Activated naive CD4-positive, alpha-beta T cell treated with anti-CD3 and anti-CD28 coated beads for 36 hours (primary cell): ENCODE results near the gene CCNI2. TPM values are rescaled to one million over a fixed set of nuclear protein-coding genes. Genes with fewer than 3 reads are reported as not detected.
A peak's percentile ranks its signal among the peaks of the same experiment; 100 is the strongest.
"Not testable (repeated sequence)": the region's sequence is repeated elsewhere in the genome, so short reads cannot be mapped to it uniquely, and the experiment has no call there.

Source experiments
- CTCF ChIA-PET: fragments of 350-600 bp; sonication (Branson Sonifier 250); formaldehyde crosslinking; loops from one replicate; lab custom pipeline; 2021; ENCODE audit warnings: antibody characterized with exemption; lab: Charles Lee
- DNase-seq: peaks from one replicate; pipeline ENCODE4 v3.0.0-alpha.2; 2020
- H3K27ac Mint-ChIP-seq: one replicate; pipeline ENCODE4 v1.8.0; 2021; ENCODE audit warnings: mild to moderate bottlenecking, mixed read lengths
- H3K27me3 Mint-ChIP-seq: one replicate; pipeline ENCODE4 v1.8.0; 2021; ENCODE audit warnings: low read depth, mixed read lengths
- H3K36me3 Mint-ChIP-seq: one replicate; pipeline ENCODE4 v1.8.0; 2021; ENCODE audit warnings: low read depth, mixed read lengths
- H3K4me1 Mint-ChIP-seq: one replicate; pipeline ENCODE4 v1.8.0; 2021; ENCODE audit warnings: low read depth, mixed read lengths
- H3K4me3 Mint-ChIP-seq: one replicate; pipeline ENCODE4 v1.8.0; 2021; ENCODE audit warnings: mild to moderate bottlenecking, moderate library complexity, mixed read lengths
- H3K9me3 Mint-ChIP-seq: one replicate; pipeline ENCODE4 v1.8.0; 2021; ENCODE audit warnings: mixed read lengths
- intact Hi-C: fragments of 100-400 bp; cut with micrococcal nuclease; formaldehyde crosslinking; loops from one replicate; pipeline ENCODE4 v1.15.1; 2023
- total RNA-seq, 2 experiments: library from RNA; stranded (reverse); gene quantifications; one replicate each; pipeline ENCODE4 v1.2.3, GENCODE V29; 2021

The CCNI2 gene
- total RNA-seq, 2 experiments from 2014 or later, result 1.4 to 2.5 TPM

DNA sequence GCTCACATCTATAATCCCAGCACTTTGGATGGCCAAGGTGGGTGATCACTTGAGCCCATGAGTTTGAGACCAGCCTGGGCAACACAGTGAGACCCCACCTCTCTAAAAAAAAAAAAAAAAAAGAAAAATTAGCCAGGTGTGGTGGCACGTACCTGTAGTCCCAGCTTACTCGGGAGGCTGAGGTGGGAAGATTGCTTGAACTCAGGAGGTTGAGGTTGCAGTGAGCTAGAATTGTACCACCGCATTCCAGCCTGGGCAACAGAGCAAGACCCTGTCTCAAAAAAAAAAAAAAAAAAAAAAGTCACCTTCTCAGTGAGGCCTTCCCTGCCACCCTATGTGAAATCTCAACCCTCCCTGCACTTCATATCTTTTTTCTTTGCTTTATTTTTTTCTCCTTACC, 43.8 kb downstream of the CCNI2 start:
- DNase-seq, result no peak
- Mint-ChIP-seq H3K27me3 (peaks cover 7% of the 10 kb centered on the region), H3K4me1 (no peaks in the 10 kb centered on the region), H3K27ac (no peak overlapping the region), H3K36me3 (no peaks in the 10 kb centered on the region), H3K9me3 (no peaks in the 10 kb centered on the region), H3K4me3 (no peak overlapping the region)
- intact Hi-C loops, result no loop called here
- CTCF ChIA-PET, result interaction anchor here (0.7 kb wide), 1 partner anchor 27 kb away, joined by 4 read pairs; no protein-coding TSS in a partner anchor

DNA sequence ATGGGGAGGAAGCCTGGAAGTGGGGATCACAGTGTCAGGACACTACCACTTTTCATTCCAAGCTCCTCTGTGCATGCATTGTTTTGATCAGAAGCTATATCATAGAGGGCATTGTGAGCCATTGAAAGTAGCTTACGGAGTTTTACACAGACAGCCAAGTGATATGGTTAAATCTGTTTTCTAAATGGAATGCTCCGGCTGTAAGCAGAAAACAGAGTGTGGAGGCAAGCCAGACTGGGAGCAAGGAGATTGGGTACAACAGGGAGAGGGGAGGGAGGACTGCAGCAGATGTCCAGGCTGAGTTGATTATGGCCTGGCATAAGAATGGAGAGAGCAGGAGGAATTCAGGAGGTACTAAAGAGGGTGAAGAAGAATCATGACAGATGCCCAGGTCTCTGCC, 50.4 kb downstream of the CCNI2 start:
- no peaks in the 10 kb centered on the region for H3K36me3 Mint-ChIP-seq
- no peaks in the 10 kb centered on the region for H3K4me1 Mint-ChIP-seq
- no peak for DNase-seq
- no peak overlapping the region for H3K4me3 Mint-ChIP-seq
- CTCF ChIA-PET, result interaction anchor here (1.2 to 1.6 kb wide), 3 partner anchors 10 to 66 kb away, joined by 3 to 8 read pairs (median 3); no protein-coding TSS in a partner anchor
- intact Hi-C loops, result no loop called here
- H3K27ac Mint-ChIP-seq, result no peak overlapping the region
- peaks cover 12% of the 10 kb centered on the region for H3K27me3 Mint-ChIP-seq
- H3K9me3 Mint-ChIP-seq, result no peaks in the 10 kb centered on the region

DNA sequence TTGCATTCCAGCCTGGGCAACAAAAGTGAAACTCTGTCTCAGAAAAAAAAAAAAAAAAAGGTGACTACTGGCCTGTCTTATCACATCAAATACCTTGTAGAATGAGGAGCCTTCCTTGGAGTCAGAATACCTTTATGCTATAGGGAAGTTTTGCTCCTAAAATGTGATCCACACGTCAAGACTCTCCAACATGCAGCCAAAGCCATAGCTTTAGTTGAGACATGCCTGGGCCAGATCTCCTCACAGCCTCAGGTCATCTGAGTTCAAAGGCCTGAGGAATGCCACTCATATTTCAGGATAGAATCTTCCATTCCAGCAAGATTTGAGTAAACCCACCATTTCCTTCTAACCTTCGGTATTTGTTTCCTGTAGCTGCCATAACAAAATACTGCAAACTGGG, 52.2 kb downstream of the CCNI2 start:
- Mint-ChIP-seq H3K4me3 (no peak overlapping the region), H3K27me3 (peaks cover 28% of the 10 kb centered on the region), H3K27ac (no peak overlapping the region), H3K9me3 (no peaks in the 10 kb centered on the region), H3K36me3 (no peaks in the 10 kb centered on the region), H3K4me1 (no peaks in the 10 kb centered on the region)
- intact Hi-C loops, result no loop called here
- no peak for DNase-seq
- CTCF ChIA-PET, result interaction anchor here (1.1 kb wide), 1 partner anchor 114 kb away, joined by 4 read pairs; no protein-coding TSS in a partner anchor

DNA sequence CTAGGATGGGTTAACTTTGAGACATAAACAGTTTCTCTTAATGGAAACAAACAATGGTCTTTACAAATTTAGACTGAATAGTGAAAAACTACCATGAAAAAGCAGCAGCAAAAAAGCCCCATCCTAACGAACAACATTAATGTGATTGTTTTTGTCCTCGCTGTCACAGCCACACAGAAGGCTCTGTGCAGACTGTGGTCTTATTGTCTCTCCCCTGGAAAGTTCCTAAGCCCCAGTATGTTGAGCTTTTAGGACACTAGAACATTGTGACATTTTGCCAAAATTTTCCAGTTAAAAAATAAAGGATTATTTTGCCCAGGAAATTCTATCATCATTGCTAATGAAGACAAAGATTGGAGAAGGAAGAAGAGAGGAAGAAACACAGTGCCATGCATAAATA, 53.3 kb downstream of the CCNI2 start:
- no peak overlapping the region for H3K4me3 Mint-ChIP-seq
- intact Hi-C loops, result loop anchor here (5.0 kb wide), 2 partner anchors 208 to 293 kb away; no protein-coding TSS in a partner anchor
- no peaks in the 10 kb centered on the region for H3K36me3 Mint-ChIP-seq
- no peak for DNase-seq
- no peaks in the 10 kb centered on the region for H3K4me1 Mint-ChIP-seq
- H3K27me3 Mint-ChIP-seq, result peaks cover 34% of the 10 kb centered on the region
- no peaks in the 10 kb centered on the region for H3K9me3 Mint-ChIP-seq
- H3K27ac Mint-ChIP-seq, result no peak overlapping the region
- CTCF ChIA-PET, result interaction anchor here (1.0 to 2.4 kb wide), 3 partner anchors 9 to 296 kb away, joined by 3 to 12 read pairs (median 3); no protein-coding TSS in a partner anchor

DNA sequence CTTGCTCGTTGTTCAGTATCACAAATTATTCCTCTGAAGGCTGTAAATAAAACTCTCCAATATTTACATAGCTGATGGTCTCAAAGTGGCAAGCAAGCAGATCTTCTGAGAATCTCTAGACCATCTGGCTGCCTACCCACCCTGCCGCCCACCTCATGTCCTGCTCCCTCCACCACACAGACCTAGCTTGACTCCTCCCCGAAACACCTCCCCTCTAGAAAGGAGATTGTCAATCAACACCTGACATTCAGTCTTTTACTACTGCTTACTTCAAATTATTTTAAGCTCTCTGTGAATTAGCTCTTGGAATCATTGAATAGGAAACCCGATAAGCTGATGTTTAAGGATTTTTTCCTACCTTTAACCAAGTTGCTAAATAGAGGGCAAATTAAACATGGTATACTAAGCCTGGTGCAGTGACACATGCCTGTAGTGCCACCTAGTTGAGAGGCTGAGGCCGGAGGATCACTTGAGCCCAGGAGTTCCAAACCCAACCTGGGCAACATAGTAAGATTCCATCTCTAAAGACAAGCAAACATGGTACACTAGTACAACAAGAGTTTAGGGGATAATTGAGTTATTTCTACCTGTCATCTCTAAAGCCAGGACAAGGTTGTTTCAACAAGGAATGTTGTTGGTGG, 54.9 kb downstream of the CCNI2 start:
- Mint-ChIP-seq H3K27ac (no peak overlapping the region), H3K36me3 (no peaks in the 10 kb centered on the region), H3K4me1 (no peaks in the 10 kb centered on the region), H3K4me3 (no peak overlapping the region), H3K9me3 (no peaks in the 10 kb centered on the region), H3K27me3 (peaks cover 37% of the 10 kb centered on the region)
- CTCF ChIA-PET, result interaction anchor here (0.6 to 2.4 kb wide), 7 partner anchors 9 to 415 kb away, joined by 3 to 12 read pairs (median 4); no protein-coding TSS in a partner anchor
- DNase-seq, result peak; percentile 44
- intact Hi-C loops, result loop anchor here (1.0 to 5.0 kb wide), 3 partner anchors 210 to 295 kb away; no protein-coding TSS in a partner anchor

DNA sequence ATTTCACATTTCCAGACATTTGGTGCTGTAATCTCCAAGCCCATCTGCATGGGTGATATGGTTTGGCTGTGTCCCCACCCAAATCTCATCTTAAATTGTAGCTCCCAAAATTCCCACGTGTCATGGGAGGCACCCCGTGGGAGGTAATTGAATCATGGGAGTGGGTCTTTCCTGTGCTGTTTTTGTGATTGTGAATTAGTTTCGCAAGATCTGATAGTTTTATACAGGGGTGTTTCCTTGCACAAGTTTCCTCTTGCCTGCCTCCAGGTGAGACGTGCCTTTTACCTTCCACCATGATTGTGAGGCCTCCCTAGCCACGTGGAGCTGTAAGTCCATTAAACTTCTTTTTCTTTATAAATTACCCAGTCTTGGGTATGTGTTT, 55.5 kb downstream of the CCNI2 start:
- intact Hi-C loops, result loop anchor here (1.0 to 5.0 kb wide), 3 partner anchors 210 to 295 kb away; no protein-coding TSS in a partner anchor
- not testable (repeated sequence) for DNase-seq, H3K4me1 Mint-ChIP-seq, H3K36me3 Mint-ChIP-seq, H3K9me3 Mint-ChIP-seq, H3K4me3 Mint-ChIP-seq, H3K27ac Mint-ChIP-seq
- peaks cover 42% of the 10 kb centered on the region for H3K27me3 Mint-ChIP-seq
- CTCF ChIA-PET, result interaction anchor here (0.6 to 2.4 kb wide), 6 partner anchors 9 to 415 kb away, joined by 3 to 12 read pairs (median 4); no protein-coding TSS in a partner anchor

Other genes starting within 250 kb of the CCNI2 start
- not detected for gene IL5, start 203.9 kb upstream of the CCNI2 start, total RNA-seq
- 10 to 100 TPM; 39.1 to 42.4 TPM for gene RAD50, start 190.4 kb upstream of the CCNI2 start, total RNA-seq
- gene IL13, start 89.3 kb upstream of the CCNI2 start, total RNA-seq, result under 1 TPM; 0.24 to 0.49 TPM
- not detected for gene IL4, start 73.4 kb upstream of the CCNI2 start, total RNA-seq
- gene KIF3A, start 9.9 kb upstream of the CCNI2 start, total RNA-seq, result 1 to 10 TPM; 5.0 to 6.1 TPM
- 10 to 100 TPM; 24.9 to 29.2 TPM for gene SEPTIN8, start 29.8 kb downstream of the CCNI2 start, total RNA-seq
- gene SOWAHA, start 65.9 kb downstream of the CCNI2 start, total RNA-seq, result not detected
- gene SHROOM1, start 83.2 kb downstream of the CCNI2 start, total RNA-seq, result under 1 TPM; 0.21 to 0.64 TPM
- gene GDF9, start 119.0 kb downstream of the CCNI2 start, total RNA-seq, result 1 to 10 TPM in 1 of 2 experiments, under 1 TPM in 1; 0.64 to 1.2 TPM
- gene UQCRQ, start 119.2 kb downstream of the CCNI2 start, total RNA-seq, result 100 to 1,000 TPM; 677 to 784 TPM
- gene LEAP2, start 126.2 kb downstream of the CCNI2 start, total RNA-seq, result 1 to 10 TPM; 1.8 to 2.0 TPM
- gene AFF4, start 216.2 kb downstream of the CCNI2 start, total RNA-seq, result 10 to 100 TPM; 13.6 to 14.2 TPM